Measurements from ENCODE around the gene ZNF441.

GRCh38 chr19:11756965-11757364 lies 9.8 kb upstream of the ZNF441 start:
- no peak for TF ChIP-seq RCOR1 (conservative IDR thresholded peaks at IDR 0.05; ENCODE audit: low read depth, low read length)
- no peak for TF ChIP-seq SMC3 (IDR thresholded peaks at IDR 0.05; ENCODE audit: borderline replicate concordance, low read length)
- TF ChIP-seq BCL11A (IDR thresholded peaks at IDR 0.05; ENCODE audit: low read depth, low read length) = no peak
- no peak for TF ChIP-seq NFXL1 (IDR thresholded peaks at IDR 0.05; ENCODE audit: borderline replicate concordance)
- TF ChIP-seq RBBP5 (conservative IDR thresholded peaks at IDR 0.05) = no peak
- no peak for TF ChIP-seq CTCF (IDR thresholded peaks at IDR 0.05 in 2 of 3, conservative IDR thresholded peaks at IDR 0.05 in 1 of 3; ENCODE audit: control insufficient read depth in 2 of 3, extremely low read depth in 1 of 3, insufficient read depth in 1 of 3, low read depth in 3 of 3, low read length in 3 of 3)
- no peak for TF ChIP-seq BHLHE40 (IDR thresholded peaks at IDR 0.05; ENCODE audit: borderline replicate concordance in 1 of 2, low read depth in 2 of 2, low read length in 1 of 2)
- TF ChIP-seq EZH2 (IDR thresholded peaks at IDR 0.05; ENCODE audit: borderline replicate concordance, control insufficient read depth, low read depth, low read length) = no peak
- TF ChIP-seq EGR1 (IDR thresholded peaks at IDR 0.05; ENCODE audit: borderline replicate concordance in 1 of 2, low read depth in 2 of 2, low read length in 2 of 2) = no peak
- no peak for TF ChIP-seq CBX5 (IDR thresholded peaks at IDR 0.05; ENCODE audit: low read depth)
- no peak for TF ChIP-seq NRF1 (conservative IDR thresholded peaks at IDR 0.05; ENCODE audit: low read depth, low read length)
- TF ChIP-seq E4F1 (IDR thresholded peaks at IDR 0.05; ENCODE audit: borderline replicate concordance, partially characterized antibody) = no peak
- TF ChIP-seq EP300 (IDR thresholded peaks at IDR 0.05; ENCODE audit: borderline replicate concordance in 1 of 2, control insufficient read depth in 1 of 2, low read depth in 2 of 2, low read length in 2 of 2) = no peak
